ENCODE measurements around the gene SNX24.
A peak's percentile ranks its signal among the peaks of the same experiment; 100 is the strongest.
"Not testable (repeated sequence)": the region's sequence is repeated elsewhere in the genome, so short reads cannot be mapped to it uniquely, and the experiment has no call there.

The SNX24 gene

DNA sequence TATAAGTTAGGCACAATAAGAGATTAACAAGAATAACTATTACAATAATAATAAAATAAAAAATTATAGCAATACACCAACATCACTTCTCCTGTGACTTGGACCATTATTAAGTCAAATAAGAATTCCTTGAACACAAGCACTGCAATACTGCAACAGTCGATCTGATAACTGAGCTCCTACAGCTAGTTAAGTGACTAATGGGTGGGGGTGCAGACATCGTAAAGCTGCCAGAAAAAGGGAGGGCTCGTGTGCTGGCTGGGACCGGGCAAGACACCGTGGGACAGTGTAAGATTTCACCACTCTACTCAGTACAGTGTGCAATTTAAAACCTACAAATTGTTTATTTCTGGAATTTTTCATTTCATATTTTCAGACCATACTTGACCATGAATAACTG lies 78.8 kb downstream of the SNX24 start:
- DNase-seq = no peak

DNA sequence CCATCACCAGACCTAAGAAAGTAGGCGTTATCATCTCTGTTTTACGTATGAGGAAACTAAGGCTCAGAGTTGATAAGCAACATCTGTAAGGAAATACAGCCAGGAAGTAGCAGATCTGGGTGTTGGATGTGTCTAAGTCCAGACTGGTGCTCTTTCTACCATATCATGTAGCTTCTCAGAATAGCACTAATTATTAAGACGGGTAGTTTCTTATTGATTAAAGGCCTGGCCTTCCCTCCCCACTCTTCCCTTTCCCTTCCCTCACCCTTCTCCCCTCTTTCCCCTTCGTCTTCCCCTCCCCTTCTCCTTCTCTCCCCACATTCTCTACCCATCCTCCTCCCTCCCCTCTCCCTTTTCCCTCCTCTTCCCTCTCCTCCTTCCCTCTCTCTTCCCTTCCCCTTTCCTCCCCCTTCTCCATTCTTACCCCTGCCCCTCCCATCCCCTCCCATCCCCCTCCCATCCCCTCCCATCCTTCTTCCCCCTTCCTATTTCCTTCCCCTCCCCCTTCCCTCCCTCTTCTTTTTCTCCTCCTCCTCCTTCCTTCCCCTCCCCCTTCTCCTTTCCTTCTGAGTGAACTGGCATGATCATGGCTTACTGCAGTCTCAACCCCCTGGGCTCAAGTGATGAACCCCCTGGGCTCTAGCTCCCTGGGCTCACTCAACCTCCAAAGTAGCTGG lies 79.4 kb downstream of the SNX24 start:
- DNase-seq = no peak

DNA sequence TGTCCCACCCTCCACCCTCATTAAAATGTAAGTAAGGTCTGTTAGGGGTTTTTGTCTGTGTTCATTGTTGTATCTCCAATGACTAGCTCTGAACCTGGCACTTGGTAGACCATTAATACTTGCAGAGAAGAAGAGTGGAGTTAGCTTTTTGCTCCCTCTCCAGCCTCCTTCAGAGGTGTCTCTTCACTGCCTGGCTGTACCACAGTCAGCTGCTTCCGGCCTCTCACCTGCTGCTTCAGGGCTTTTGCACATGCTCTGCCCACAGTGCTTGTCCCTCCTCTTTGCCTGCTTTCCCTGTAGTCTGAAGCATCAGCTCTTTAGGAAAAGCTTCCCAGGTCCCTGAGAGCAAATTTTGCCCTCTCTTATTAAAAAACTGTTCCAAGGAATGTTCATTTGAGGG lies 83.6 kb downstream of the SNX24 start:
- DNase-seq = no peak

DNA sequence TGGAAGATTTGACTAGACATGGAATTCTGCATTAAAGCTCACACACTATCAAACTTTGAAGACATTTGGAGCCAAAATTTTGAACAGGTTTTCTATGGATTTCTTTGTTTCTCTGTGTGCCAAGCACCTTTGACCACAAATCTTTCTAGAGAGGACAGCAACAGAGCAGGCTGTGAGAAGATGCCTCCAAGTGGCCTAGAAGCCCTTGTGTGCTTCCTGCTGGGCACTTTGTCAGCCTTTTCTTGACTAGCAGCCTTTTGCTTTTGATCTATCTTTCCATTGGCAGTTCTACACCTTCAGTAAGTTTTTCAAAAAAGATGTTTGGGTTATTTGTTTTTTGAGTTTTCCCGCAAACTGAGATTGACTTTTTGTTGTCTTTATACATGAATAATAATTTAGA lies 84.6 kb downstream of the SNX24 start:
- no peak for DNase-seq

DNA sequence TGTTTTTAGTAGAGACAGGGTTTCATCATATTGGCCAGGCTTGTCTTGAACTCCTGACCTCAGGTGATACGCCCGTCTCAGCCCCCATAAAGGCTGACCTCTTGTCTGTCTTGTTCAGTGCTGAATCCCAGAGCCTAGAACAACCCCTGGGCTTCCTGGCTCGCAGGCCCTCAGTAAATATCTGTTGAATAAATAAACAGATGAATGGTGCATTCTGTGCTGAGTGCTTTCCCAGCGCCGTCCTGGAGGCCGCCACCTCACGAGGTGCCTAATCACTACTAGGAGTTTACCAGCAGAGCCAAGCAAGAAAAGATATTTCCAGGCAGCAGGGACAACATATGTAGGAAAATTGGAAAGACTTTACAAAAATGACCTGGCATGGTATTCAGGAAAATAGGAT lies 88.5 kb downstream of the SNX24 start:
- no peak for DNase-seq

DNA sequence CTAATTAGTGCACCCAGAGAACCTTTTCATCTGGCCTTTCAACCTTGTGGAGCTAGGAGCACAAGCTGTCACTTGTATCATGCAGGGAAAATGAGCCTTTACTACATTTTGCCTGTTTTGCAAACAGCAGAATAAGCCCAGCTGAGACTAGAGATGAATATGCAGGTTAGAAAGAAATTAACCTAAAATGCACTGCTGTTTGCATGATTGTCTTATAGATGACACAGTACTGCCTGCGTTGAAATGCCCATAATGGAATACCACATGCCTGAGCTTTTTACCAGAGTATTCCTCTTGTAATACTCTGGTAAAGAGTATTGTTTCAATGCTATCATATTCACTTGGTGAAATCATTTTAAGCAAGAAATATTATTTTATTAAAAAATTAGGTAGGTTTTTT lies 90.7 kb downstream of the SNX24 start:
- DNase-seq = no peak

DNA sequence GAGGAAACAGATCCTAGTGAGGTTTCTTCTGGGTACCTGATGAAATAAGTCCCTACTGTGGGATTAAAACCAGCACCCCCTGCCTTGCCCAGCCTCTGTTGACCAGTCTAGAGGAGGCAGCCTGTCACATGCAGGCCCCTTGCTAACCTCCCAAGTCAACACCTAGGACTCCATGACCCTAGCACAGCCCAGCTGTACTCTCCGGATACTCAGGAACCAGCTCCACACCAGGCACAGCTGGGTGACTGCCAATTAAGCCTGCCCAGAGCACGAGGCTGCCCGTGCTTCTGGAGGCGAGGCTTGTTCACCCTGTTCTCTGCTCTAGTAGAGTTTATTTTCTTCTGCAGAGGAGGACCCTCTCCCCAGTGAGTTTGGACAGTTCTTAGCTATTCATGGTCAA lies 92.5 kb downstream of the SNX24 start:
- DNase-seq = no peak

DNA sequence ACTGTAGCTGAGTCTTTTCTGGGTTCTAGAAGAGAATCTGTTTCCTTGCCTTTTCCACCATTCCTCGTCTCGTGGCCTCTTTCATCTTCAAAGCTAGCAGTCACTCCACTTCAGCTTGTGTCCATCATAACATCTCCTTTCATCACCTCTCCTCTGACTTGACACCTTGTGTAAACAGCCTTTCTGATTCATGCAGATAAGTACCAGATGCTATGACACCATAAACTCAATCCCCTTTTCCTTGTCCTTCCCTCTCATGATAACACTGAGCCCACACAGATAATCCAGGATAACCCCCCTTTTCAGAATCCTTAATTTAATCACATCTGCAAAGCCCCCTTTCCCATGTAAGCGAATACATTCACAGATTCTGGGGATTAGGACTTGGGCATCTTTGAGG lies 95.5 kb downstream of the SNX24 start:
- no peak for DNase-seq

DNA sequence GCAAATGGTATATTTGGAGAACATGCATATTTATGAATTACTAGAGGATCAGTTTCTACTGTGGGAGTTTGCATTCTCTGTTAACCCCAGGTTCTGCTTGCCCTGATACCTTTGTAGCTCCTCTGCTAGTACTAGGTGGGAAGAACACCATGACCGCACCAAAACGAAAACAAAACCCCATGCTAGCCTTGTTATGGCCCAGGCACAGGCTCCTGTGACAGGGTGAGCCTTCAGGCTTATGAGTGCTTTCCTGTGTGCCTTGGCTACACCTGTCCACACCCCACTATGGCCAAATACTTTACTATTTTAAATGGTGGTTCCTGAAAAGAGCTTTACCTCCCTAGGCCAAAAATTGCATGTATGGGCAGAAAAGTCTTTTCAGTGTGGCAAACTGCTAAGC lies 96.3 kb downstream of the SNX24 start:
- no peak for DNase-seq

DNA sequence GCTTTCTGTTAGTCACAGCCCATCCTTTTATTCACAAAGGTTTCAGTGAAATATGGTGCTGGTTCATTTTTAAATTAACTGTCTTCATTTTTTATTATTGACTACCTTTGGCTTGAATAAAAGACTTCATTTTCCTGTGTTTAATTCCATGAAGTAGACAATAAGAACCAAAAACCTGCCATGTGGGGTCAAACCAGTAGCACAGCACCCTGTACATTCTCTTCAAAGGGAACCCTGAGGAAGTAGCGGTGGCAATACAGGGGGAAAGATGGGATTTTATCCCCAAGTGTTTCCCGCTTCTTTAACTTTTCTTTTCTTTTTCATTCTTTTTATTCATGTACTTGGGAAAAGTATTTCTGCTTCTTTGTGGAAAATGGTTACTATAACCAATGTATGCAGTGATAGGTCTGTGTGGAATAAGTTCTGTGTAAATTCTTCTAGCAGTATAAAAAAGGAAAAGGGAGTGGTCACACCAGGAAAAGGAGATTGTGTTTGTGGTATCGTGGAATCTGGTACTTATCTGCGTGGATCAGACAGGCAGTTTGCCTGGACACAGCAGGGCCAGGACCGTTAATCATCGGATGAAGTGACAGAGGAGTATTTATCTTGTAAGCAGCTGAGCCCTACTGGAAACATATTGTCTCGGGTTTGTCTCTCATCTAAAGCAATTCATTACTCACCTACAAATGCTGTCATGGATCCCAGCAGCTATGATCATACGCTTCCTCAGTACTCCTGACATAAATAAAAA lies 96.9 kb downstream of the SNX24 start:
- no peak for DNase-seq

DNA sequence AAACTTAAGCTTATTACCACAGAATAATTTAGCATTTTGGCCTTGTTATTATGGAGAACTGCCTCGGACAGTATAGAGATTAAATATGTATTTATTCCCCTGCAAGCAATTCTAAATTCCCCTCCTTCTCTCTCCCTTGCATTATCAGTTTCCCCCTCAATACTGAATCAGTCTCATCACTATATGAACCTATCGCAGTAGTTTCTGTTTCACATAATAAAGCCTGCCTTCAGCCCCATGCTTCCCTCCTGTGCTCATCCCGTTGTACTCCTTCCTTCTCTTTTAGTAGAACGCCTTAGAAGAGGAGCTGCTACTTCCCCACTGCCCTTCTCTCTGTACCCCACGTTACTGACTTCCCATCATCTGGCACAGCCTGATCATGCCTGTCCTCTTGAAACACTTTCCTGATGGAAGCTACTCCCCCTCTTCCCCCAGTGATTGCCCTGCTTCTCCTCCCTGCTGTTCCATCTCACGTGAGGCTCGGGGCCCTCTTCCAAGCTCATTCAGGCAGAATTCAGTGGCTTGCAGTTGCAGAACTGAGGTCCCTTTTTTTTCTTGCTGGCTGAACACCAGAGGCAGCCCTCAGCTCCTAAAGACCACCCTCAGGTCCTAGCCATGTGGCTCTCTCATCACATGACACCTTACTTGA lies 97.8 kb downstream of the SNX24 start:
- no peak for DNase-seq

DNA sequence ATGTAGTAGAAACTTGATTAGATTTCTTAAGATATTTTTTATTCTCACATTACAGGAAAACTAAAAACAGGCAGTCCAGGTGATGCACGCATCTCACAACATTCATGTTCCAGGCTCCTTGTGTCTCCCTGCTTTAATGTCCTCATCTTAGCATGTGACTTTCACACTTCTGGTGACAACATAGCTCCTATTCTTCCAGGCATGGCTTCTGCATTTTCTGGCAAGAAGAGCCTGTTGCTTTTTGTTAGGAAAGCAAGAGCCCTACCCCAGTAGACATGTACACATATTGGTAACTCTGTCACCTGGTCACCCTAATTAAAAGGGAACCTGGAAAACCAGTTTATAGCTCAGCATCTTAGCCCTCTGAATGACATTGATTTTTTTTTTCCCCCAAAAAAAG lies 98.6 kb downstream of the SNX24 start:
- no peak for DNase-seq

DNA sequence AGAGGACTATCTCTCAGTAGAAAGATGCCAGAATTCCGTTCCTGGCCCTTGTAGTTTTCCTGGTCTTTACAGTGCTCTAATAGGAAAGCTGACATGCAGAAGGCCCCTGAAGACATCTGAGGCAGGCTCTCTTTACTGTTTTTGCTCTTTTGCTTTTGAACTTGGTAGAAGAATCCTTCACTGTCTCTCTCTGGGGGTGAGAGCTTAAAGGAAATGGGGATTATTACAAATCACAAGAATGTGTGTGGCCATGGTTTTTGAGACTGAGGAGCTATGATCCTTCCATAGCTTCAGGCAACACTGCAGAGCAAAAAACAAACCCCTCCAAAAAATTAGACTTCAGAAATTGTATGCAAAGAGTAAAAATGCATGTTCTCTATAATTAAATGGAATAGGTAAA lies 102.0 kb downstream of the SNX24 start:
- DNase-seq = no peak

DNA sequence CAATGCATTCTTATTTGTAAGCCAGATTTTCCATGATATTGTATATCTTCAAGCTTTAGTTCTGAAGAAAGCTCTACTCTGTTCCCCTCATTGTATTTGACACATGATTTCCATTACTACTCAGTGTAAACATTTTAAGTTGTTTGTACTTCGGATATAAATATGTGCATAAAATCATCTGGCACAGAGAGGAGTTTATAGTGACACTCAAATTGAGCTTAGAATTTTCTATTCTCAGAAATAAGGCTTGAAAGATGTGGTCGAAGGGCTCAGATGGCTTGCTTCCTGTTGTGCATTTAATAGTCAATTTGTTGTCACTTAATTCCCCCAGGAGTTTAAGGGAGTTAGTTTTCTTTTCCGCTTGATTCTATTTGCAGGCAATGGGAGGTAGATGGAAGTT lies 102.4 kb downstream of the SNX24 start:
- DNase-seq = no peak

DNA sequence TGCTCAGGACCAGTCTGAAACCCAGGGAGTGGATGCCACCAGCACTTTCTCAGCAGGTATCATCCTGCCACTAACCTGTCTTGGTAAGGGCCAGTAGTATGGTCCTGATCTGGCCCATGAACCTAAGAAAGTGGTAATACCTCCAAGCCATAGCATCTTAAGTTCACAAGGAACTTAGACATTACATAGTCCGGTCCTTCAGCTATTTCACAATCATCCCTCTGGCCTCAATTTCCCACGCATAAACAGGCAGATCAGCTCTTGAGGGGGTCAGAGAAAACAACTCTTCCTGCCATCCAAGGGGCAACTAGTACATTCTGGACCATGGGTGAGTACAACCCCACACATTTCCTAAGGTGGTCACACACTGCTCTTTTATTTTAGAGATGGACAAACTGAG lies 102.9 kb downstream of the SNX24 start:
- DNase-seq = no peak

DNA sequence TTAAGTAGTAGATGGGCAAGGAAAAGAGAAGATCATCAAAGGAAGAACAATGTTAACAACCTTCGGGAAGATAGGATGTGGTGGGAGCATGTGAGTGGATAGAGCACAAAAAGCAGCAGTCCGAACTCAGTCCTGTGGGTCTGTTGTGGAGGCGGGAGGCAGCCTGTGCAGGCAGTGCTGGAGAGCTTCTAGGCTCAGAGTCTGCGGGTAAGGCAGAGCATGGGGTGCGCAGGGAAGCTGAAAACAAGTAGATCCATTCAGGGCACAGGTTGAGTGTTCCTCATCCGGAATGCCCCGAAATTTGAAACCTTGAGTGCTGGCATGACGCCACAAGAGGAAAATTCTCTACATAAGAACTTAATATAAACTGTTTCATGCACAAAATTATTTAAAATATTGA lies 106.2 kb downstream of the SNX24 start:
- DNase-seq = no peak

DNA sequence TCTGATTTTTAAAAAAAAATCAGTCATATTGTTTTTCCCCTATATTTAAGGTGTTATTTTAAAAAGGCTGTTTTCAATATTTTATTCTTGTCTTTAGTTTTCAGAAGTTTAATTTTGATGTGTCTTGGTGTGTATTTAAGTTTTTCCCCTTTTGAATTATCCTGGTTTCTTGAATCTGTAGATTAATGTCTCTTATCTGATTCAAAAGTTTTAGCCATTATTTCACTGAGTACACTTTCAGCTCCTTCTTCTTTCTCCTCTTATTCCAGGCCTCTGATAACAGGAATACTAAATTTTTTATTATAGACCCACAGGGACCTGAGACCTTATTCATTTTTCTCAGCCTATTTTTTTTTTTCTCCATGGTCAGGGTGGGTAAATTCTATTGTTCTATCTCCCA lies 109.3 kb downstream of the SNX24 start:
- no peak for DNase-seq

DNA sequence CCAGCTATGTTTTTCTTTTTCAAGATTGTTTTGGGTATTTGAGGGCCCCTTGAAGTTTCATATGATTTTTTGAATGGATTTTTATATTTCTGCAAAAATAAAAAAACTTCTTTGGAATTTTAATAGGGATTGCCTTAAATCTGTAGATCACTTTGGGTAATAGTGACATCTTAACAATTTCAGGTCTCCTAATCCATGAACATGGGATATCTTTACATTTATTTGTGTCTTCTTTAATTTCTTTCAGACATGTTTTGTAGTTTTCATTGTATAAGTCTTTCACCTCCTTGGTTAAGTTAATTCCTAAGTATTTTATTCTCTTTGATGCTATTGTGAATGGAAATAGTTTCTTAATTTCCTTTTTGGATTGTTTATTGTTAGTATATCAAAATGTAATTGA lies 112.0 kb downstream of the SNX24 start:
- DNase-seq = no peak

DNA sequence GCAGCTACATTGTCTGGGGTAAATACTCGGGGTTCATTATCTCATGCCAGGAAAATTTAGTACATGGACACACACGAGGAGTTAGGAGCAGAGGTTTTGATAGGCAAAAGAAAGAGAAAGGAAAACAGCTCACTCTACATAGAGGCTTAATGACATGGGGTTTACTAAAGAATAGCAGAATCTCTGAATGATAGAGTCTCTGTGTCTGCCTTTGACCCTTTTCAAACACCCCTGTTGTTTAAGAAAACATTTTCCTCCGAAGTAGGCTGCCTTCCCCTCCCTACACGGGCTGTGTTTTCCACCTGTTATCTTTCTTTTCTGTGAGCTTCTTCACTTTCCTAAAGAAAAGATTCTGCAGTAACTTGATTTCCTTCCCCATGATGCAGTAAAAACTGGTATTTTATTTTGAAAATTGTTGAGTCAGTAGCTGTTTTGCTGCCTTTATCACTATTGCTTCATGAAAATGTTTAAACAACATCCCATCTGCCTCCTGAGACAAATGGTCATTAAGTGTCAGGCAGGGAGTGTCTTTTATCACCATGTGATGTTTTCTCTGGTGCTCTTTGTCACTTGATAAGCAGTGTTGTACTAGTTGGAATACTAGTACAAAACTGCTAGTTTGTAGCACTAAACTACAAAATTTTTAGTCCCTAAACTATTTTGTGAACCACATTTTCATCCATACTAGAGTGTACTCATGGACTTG lies 114.5 kb downstream of the SNX24 start:
- no peak for DNase-seq

DNA sequence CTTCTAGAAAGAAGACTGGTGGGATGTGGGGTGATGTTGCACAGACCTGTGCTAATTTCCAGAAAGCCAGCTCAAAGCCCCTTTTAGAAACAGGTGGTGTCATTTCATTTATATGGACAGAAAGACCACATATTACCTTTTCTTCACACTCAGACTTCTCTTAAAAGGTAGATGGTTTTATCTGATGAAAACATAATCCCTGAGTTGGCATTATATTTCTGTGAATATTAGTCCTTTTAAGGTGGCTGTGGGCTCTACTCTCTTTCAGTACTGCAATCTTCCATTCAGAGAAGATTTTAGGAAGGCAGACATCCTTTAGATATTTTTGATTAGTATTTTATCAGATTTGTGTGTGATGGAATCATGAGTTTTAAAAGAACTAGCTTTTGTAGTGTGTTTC lies 117.9 kb downstream of the SNX24 start:
- no peak for DNase-seq

DNA sequence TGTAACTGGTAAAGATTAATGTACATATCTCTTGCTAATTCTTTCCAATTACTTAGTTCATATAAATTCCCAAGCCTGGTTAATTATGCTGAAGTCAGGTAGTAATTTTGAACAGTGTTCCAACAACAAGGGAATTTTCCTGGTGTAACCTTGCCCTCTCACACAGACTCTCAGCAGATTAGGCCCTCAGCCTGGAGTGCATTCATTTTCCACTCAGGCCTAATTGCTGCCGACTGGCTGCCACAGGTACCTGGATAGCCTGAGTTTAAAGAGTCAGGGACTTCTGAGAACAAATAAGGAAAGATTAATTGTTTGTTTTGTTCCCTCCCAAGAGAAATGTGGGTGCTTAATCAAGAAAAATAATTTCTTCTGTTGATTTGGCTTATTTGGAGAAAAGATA lies 119.7 kb downstream of the SNX24 start:
- DNase-seq = peak; percentile 45

DNA sequence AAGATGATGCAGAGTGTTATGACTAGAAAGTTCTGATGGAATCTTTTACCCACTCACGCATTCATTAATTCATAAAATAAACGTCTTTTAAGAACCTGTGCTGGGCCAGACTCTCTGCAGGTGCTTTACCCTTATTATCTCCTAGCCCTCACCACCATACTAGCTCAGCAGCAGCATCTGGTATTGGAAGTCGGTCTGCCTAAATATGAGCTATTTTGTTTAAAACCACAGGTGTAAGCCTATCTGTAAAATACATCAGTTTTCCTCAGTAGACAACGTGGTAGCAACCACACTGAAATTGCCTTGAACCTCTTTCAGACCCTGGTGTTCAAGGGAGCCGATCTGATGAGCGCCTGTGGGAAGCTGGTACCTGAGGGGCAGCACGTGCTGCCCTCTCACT lies 121.7 kb downstream of the SNX24 start:
- no peak for DNase-seq

DNA sequence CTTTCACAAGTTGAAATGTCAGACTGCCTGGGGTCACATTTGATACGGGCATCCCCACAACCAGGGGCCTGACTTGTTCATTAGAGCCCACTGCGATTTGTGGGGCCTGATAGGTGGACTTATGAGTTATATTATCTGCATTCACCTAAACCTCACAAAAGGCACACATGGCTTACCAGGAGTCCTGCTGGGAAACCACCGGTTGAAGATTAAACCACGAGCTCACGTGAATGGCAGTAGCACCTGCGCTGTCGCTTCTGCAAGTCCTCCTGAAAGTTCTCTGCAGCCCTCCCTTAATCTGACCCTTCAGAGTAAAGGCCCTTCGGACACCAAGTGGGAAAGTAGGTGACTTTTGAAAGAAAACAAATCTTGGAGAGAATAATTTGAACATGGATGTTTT lies 122.2 kb downstream of the SNX24 start:
- no peak for DNase-seq

DNA sequence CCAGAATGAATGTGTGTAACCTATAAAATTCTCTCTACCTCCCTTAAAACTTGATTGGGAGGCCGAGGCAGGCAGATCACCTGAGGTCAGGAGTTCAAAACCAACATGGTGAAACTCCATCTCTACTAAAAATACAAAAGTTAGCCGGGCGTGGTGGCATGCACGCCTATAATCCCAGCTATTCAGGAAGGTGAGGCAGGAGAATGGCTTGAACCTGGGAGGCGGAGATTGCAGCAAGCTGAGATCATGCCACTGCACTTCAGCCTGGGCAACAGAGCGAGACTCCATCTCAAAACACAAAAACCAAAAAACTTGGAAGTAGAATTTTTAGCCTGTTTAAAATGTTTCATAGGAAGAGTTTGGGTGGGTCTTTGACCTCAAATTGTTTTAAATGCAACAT lies 122.6 kb downstream of the SNX24 start:
- not testable (repeated sequence) for DNase-seq
